Measurements from ENCODE around the gene WDR55. TPM values are rescaled to one million over a fixed set of nuclear protein-coding genes. Genes with fewer than 3 reads are reported as not detected.

The WDR55 gene
- total and polyA plus RNA-seq, 2 of the 8 experiments (the other 6 are each of a cell fraction or from before 2014, with no cell fraction given), result 15.3 to 22.7 TPM

GRCh38 chr5:140690376-140690932, 25.8 kb downstream of the WDR55 start:
- H3K4me3 ChIP-seq (ENCODE audit: extremely low read depth in 1 of 4, insufficient read depth in 2 of 4, low read depth in 3 of 4, low read length in 4 of 4), result peak overlapping the region; percentile 76 to 98 (median 88)
- no peaks in the 10 kb centered on the region for H3K27me3 ChIP-seq (replicated peaks in 1 of 4; ENCODE audit: control insufficient read depth in 3 of 4, extremely low read depth in 1 of 4, insufficient read depth in 3 of 4, low read length in 3 of 4)
- H4K5ac ChIP-seq (ENCODE audit: insufficient read length, low read depth, low read length), result no peak overlapping the region
- no peak overlapping the region for H3K18ac ChIP-seq (ENCODE audit: extremely low read depth, low read length)
- H3K23ac ChIP-seq (ENCODE audit: insufficient read length), result no peak overlapping the region
- peak overlapping the region in 3 of 4 experiments; percentile 68 to 88 (median 77); a peak in 6 of 7 replicates for H3K9ac ChIP-seq (replicated peaks in 1 of 4; ENCODE audit: extremely low read depth in 1 of 4, low read depth in 3 of 4, low read length in 3 of 4)
- H3K56ac ChIP-seq (replicated peaks; ENCODE audit: insufficient read length, low read depth, low read length), result no peak overlapping the region
- peaks cover 7% of the 10 kb centered on the region; the same call in 1 of the 2 replicates for H3K23me2 ChIP-seq (ENCODE audit: low read depth, low read length)
- H3K27ac ChIP-seq (ENCODE audit: low read depth, low read length), result no peak overlapping the region
- WGBS, 2 experiments (ENCODE audit: extremely low coverage in 1 of 2, insufficient coverage in 1 of 2, insufficient read length in 1 of 2, insufficient replicate concordance in 2 of 2, low coverage in 1 of 2, low lambda C conversion rate in 2 of 2, missing lambda C conversion rate in 1 of 2), result 70% methylated on average over 8 of the region's 8 CpGs; no CpG with 5 or more reads in 1 of the 2 experiments
- H2BK15ac ChIP-seq (ENCODE audit: low read length), result no peak overlapping the region
- ChIA-PET CTCF (ENCODE audit: partially characterized antibody) (interaction anchor here (0.6 to 1.7 kb wide), 9 partner anchors 8 to 1057 kb away, joined by 3 to 11 read pairs (median 4); partner anchors contain the start of genes IK and NDUFA2), POLR2A (ENCODE audit: partially characterized antibody) (interaction anchor here (0.5 to 7.5 kb wide), 16 partner anchors 8 to 142 kb away, joined by 3 to 85 read pairs (median 5); partner anchors contain the start of genes DND1, IK, NDUFA2 and SRA1)
- no peak overlapping the region for H4K91ac ChIP-seq (replicated peaks; ENCODE audit: insufficient read length, low read length)
- no peak overlapping the region for H2BK20ac ChIP-seq (ENCODE audit: low read length)
- no peak overlapping the region for H2BK12ac ChIP-seq (ENCODE audit: low read depth, low read length)
- no peak overlapping the region for H3K4ac ChIP-seq (replicated peaks; ENCODE audit: insufficient read length, low read depth, low read length)
- no peak overlapping the region for H2BK5ac ChIP-seq (ENCODE audit: low read depth, low read length)
- H2AK5ac ChIP-seq (ENCODE audit: low read depth, low read length), result no peak overlapping the region
- no peaks in the 10 kb centered on the region; a peak in 1 of 7 replicates for H3K4me1 ChIP-seq (replicated peaks in 1 of 4; ENCODE audit: control insufficient read depth in 3 of 4, insufficient read depth in 4 of 4, low read length in 3 of 4)
- H3K79me2 ChIP-seq (ENCODE audit: control insufficient read depth in 1 of 2, insufficient read depth in 2 of 2, low read length in 2 of 2), result peaks cover 0 to 25% of the 10 kb centered on the region in 2 experiments; a peak in 2 of 4 replicates
- H2BK120ac ChIP-seq (replicated peaks; ENCODE audit: low read depth, low read length), result no peak overlapping the region
- H3K14ac ChIP-seq (ENCODE audit: insufficient read length), result no peak overlapping the region
- FAIRE-seq (no peak), DNase-seq (ENCODE audit: low read depth in 1 of 2, low spot score in 2 of 2) (no peak)
- no peak overlapping the region for H4K8ac ChIP-seq (ENCODE audit: extremely low read depth, insufficient read depth, low read length)
- peak overlapping the region; percentile 82 to 91 for H3K4me2 ChIP-seq (ENCODE audit: insufficient read depth in 1 of 2, low read depth in 2 of 2, low read length in 2 of 2)
- peaks cover 2 to 21% (median 14%) of the 10 kb centered on the region in 4 experiments; a peak in 7 of 8 replicates for H3K36me3 ChIP-seq (ENCODE audit: control insufficient read depth in 2 of 4, insufficient read depth in 4 of 4, low read length in 3 of 4)
- no peak for TF ChIP-seq POLR2AphosphoS5 (IDR thresholded peaks at IDR 0.05; ENCODE audit: low read depth, low read length)
- TF ChIP-seq NANOG (IDR thresholded peaks at IDR 0.05; ENCODE audit: insufficient read depth, low read depth, low read length, poor library complexity, severe bottlenecking), result no peak
- TF ChIP-seq BCL11A (IDR thresholded peaks at IDR 0.05; ENCODE audit: low read depth in 2 of 2, low read length in 2 of 2), result no peak
- TF ChIP-seq CHD1 (IDR thresholded peaks at IDR 0.05; ENCODE audit: low read depth, low read length), result no peak
- TF ChIP-seq BACH1 (IDR thresholded peaks at IDR 0.05; ENCODE audit: low read length), result no peak
- no peak for TF ChIP-seq SIN3A (conservative IDR thresholded peaks at IDR 0.05 in 1 of 2, IDR thresholded peaks at IDR 0.05 in 1 of 2; ENCODE audit: low read depth in 1 of 2, low read length in 2 of 2)
- no peak for TF ChIP-seq SP1 (IDR thresholded peaks at IDR 0.05; ENCODE audit: low read depth, low read length)
- TF ChIP-seq TCF12 (IDR thresholded peaks at IDR 0.05; ENCODE audit: low read depth, low read length), result no peak
- TF ChIP-seq HDAC6 (IDR thresholded peaks at IDR 0.05; ENCODE audit: low read depth, low read length), result no peak
- no peaks in the 10 kb centered on the region for H3K9me3 ChIP-seq (ENCODE audit: insufficient read depth in 2 of 2, low read depth in 1 of 2, low read length in 1 of 2)
- peak overlapping the region; percentile 98; the same call in 1 of the 2 replicates for H2AFZ ChIP-seq (ENCODE audit: low read length)
- H3K79me1 ChIP-seq (ENCODE audit: low read depth, low read length), result peaks cover 4% of the 10 kb centered on the region
- peaks cover 1 to 4% of the 10 kb centered on the region in 2 experiments for H4K20me1 ChIP-seq (replicated peaks in 1 of 2; ENCODE audit: control insufficient read depth in 1 of 2, insufficient read depth in 2 of 2, low read length in 2 of 2)

Measured in H1 (cell line).